HEK293 (cell line): ENCODE data around the gene NAT16.

Source experiments
- FEZF1 ChIP-seq: fragments of 450-650 bp; formaldehyde crosslinking; IDR thresholded peaks from 2 replicates; pipeline ENCODE4 v1.5.1; 2016; ENCODE audit warnings: missing biosample characterization, missing genetic modification characterization
- GLIS1 ChIP-seq: fragments of 450-650 bp; formaldehyde crosslinking; IDR thresholded peaks from 2 replicates; pipeline ENCODE4 v1.5.1; 2016; ENCODE audit warnings: missing biosample characterization, missing genetic modification characterization
- HIC1 ChIP-seq: fragments of 450-650 bp; formaldehyde crosslinking; IDR thresholded peaks from 2 replicates; pipeline ENCODE4 v1.5.1; 2016; ENCODE audit warnings: missing biosample characterization, missing genetic modification characterization
- HOXD13 ChIP-seq: sonication (generic); formaldehyde crosslinking; IDR thresholded peaks from 2 replicates; pipeline ENCODE4 v1.8.0; 2022; ENCODE audit warnings: missing genetic modification reagents, borderline replicate concordance
- MYNN ChIP-seq: fragments of 450-650 bp; formaldehyde crosslinking; IDR thresholded peaks from 2 replicates; pipeline ENCODE4 v1.5.1; 2016; ENCODE audit warnings: missing biosample characterization, missing genetic modification characterization, borderline replicate concordance
- PATZ1 ChIP-seq: fragments of 450-650 bp; formaldehyde crosslinking; IDR thresholded peaks from 2 replicates; pipeline ENCODE4 v1.5.1; 2016; ENCODE audit warnings: missing biosample characterization, missing genetic modification characterization
- PRDM2 ChIP-seq: fragments of 450-650 bp; formaldehyde crosslinking; IDR thresholded peaks from 2 replicates; pipeline ENCODE4 v1.5.1; 2016; ENCODE audit warnings: missing biosample characterization, missing genetic modification characterization, borderline replicate concordance
- ZBTB48 ChIP-seq: fragments of 450-650 bp; formaldehyde crosslinking; IDR thresholded peaks from 2 replicates; pipeline ENCODE4 v1.5.1; 2016; ENCODE audit warnings: missing biosample characterization, missing genetic modification characterization
- ZBTB8A ChIP-seq: fragments of 450-650 bp; formaldehyde crosslinking; IDR thresholded peaks from 2 replicates; pipeline ENCODE4 v1.5.1; 2016; ENCODE audit warnings: missing biosample characterization, missing genetic modification characterization
- ZFHX2 ChIP-seq: fragments of 450-650 bp; formaldehyde crosslinking; conservative IDR thresholded peaks from 2 replicates; pipeline ENCODE4 v1.5.1; 2016; ENCODE audit warnings: missing biosample characterization, missing genetic modification characterization
- ZNF132 ChIP-seq: fragments of 450-650 bp; formaldehyde crosslinking; IDR thresholded peaks from 2 replicates; pipeline ENCODE4 v1.5.1; 2017; ENCODE audit warnings: missing biosample characterization, missing genetic modification characterization, borderline replicate concordance
- ZNF248 ChIP-seq: fragments of 450-650 bp; formaldehyde crosslinking; IDR thresholded peaks from 2 replicates; pipeline ENCODE4 v1.5.1; 2017; ENCODE audit warnings: missing biosample characterization, missing genetic modification characterization
- ZNF362 ChIP-seq: fragments of 450-650 bp; formaldehyde crosslinking; IDR thresholded peaks from 2 replicates; pipeline ENCODE4 v1.5.1; 2016; ENCODE audit warnings: missing biosample characterization, missing genetic modification characterization
- ZNF37A ChIP-seq: fragments of 450-650 bp; IDR thresholded peaks from 2 replicates; pipeline ENCODE4 v1.5.1; 2018; ENCODE audit warnings: missing biosample characterization, missing genetic modification characterization
- ZNF449 ChIP-seq: fragments of 450-650 bp; formaldehyde crosslinking; IDR thresholded peaks from 2 replicates; pipeline ENCODE4 v1.5.1; 2017; ENCODE audit warnings: missing biosample characterization, mild to moderate bottlenecking, missing genetic modification characterization, moderate library complexity
- ZNF473 ChIP-seq: fragments of 450-650 bp; formaldehyde crosslinking; IDR thresholded peaks from 2 replicates; pipeline ENCODE4 v1.5.1; 2017; ENCODE audit warnings: missing biosample characterization, missing genetic modification characterization
- ZNF513 ChIP-seq: fragments of 450-650 bp; IDR thresholded peaks from 2 replicates; pipeline ENCODE4 v1.5.1; 2018; ENCODE audit warnings: missing biosample characterization, missing genetic modification characterization
- ZNF529 ChIP-seq: fragments of 450-650 bp; formaldehyde crosslinking; IDR thresholded peaks from 2 replicates; pipeline ENCODE4 v1.5.1; 2017; ENCODE audit warnings: missing genetic modification characterization, missing biosample characterization; ENCODE audit not compliant: insufficient replicate concordance
- ZNF544 ChIP-seq: fragments of 450-650 bp; formaldehyde crosslinking; IDR thresholded peaks from 2 replicates; pipeline ENCODE4 v1.5.0; 2017; ENCODE audit warnings: missing biosample characterization, missing genetic modification characterization
- ZNF629 ChIP-seq: fragments of 450-650 bp; formaldehyde crosslinking; IDR thresholded peaks from 2 replicates; pipeline ENCODE4 v1.5.1; 2017; ENCODE audit warnings: missing biosample characterization, missing genetic modification characterization
- ZNF670 ChIP-seq: fragments of 450-650 bp; formaldehyde crosslinking; IDR thresholded peaks from 2 replicates; pipeline ENCODE4 v1.5.1; 2016; ENCODE audit warnings: missing biosample characterization, missing genetic modification characterization, low read depth
- ZSCAN16 ChIP-seq: fragments of 450-650 bp; formaldehyde crosslinking; IDR thresholded peaks from 2 replicates; pipeline ENCODE4 v1.5.1; 2016; ENCODE audit warnings: missing biosample characterization, missing genetic modification characterization
- TF ChIP-seq, protein P1 (sequence below): fragments of 450-650 bp; formaldehyde crosslinking; IDR thresholded peaks from 2 replicates; pipeline ENCODE4 v1.5.1; 2016; ENCODE audit warnings: missing biosample characterization, missing genetic modification characterization

NAT16 gene

GRCh38 chr7:101172005-101172853 lies 7.9 kb downstream of the NAT16 start (continued):
- TF ChIP-seq ZNF513 (tag by site-specific recombination) (no peak), ZNF629 (no peak), GLIS1 (peak; percentile 76; the same call in 1 of the 2 replicates), ZSCAN16 (tag by site-specific recombination) (no peak), ZNF544 (tag by site-specific recombination) (no peak), HOXD13 (CRISPR knock-in tag) (no peak), FEZF1 (tag by site-specific recombination) (no peak), ZNF473 (tag by site-specific recombination) (no peak), ZNF362 (tag by site-specific recombination) (no peak), ZNF529 (no peak), HIC1 (peak; percentile 33; the same call in 1 of the 2 replicates), MYNN (tag by site-specific recombination) (no peak), ZBTB48 (no peak), PATZ1 (tag by site-specific recombination) (no peak), ZNF37A (tag by site-specific recombination) (no peak), ZFHX2 (tag by site-specific recombination) (peak; percentile 94), ZNF132 (tag by site-specific recombination) (no peak), ZNF248 (tag by site-specific recombination) (no peak), PRDM2 (tag by site-specific recombination) (no peak), ZBTB8A (tag by site-specific recombination) (peak; percentile 75), ZNF449 (tag by site-specific recombination) (peak; percentile 10; the same call in 1 of the 2 replicates), ZNF670 (tag by site-specific recombination) (no peak)
- TF ChIP-seq, protein P1, sequence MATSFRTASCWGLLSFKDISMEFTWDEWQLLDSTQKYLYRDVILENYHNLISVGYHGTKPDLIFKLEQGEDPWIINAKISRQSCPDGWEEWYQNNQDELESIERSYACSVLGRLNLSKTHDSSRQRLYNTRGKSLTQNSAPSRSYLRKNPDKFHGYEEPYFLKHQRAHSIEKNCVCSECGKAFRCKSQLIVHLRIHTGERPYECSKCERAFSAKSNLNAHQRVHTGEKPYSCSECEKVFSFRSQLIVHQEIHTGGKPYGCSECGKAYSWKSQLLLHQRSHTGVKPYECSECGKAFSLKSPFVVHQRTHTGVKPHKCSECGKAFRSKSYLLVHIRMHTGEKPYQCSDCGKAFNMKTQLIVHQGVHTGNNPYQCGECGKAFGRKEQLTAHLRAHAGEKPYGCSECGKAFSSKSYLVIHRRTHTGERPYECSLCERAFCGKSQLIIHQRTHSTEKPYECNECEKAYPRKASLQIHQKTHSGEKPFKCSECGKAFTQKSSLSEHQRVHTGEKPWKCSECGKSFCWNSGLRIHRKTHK = no peak
